GM21619 (cell line): Measurements from ENCODE around the gene NEAT1.

Experiments used
- ATAC-seq: cut with Tn5 transposase; IDR thresholded peaks from one replicate; pipeline ENCODE4 v1.9.1; 2021; ENCODE audit not compliant: unreplicated experiment

The NEAT1 gene

GRCh38 chr11:65433657-65434056 lies 11.1 kb downstream of the NEAT1 start:
- ATAC-seq: no peak

GRCh38 chr11:65434057-65434666 lies 11.6 kb downstream of the NEAT1 start:
- ATAC-seq: no peak

GRCh38 chr11:65434667-65435410 lies 12.2 kb downstream of the NEAT1 start:
- no peak for ATAC-seq

GRCh38 chr11:65435411-65435931 lies 12.9 kb downstream of the NEAT1 start:
- no peak for ATAC-seq

GRCh38 chr11:65435981-65436411 lies 13.4 kb downstream of the NEAT1 start:
- ATAC-seq: no peak

- no peak for ATAC-seq
Observed at GRCh38 chr11:65436412-65437032, 13.9 kb downstream of the NEAT1 start.

- no peak for ATAC-seq
Observed at GRCh38 chr11:65437436-65438227, 15.0 kb downstream of the NEAT1 start.

GRCh38 chr11:65438257-65439151 lies 15.9 kb downstream of the NEAT1 start:
- no peak for ATAC-seq

- no peak for ATAC-seq
Observed at GRCh38 chr11:65439331-65440181, 17.0 kb downstream of the NEAT1 start.

GRCh38 chr11:65440831-65441499 lies 18.4 kb downstream of the NEAT1 start:
- peak; percentile 38 for ATAC-seq

GRCh38 chr11:65442842-65443331 lies 20.3 kb downstream of the NEAT1 start:
- ATAC-seq: no peak

- ATAC-seq: no peak
Observed at GRCh38 chr11:65444314-65445051, 21.9 kb downstream of the NEAT1 start.

- no peak for ATAC-seq
Observed at GRCh38 chr11:65445101-65445603, 22.6 kb downstream of the NEAT1 start.

- ATAC-seq: no peak
Observed at GRCh38 chr11:65445604-65446445, 23.2 kb downstream of the NEAT1 start.

GRCh38 chr11:65446446-65447277 lies 24.1 kb downstream of the NEAT1 start:
- no peak for ATAC-seq

GRCh38 chr11:65448074-65448417 lies 25.4 kb downstream of the NEAT1 start:
- ATAC-seq: no peak
